DMS153 (cell line): ENCODE results near the gene KRTAP27-1.

Experiments
- DNase-seq: peaks from one replicate; lab custom pipeline; 2025; lab: John Stamatoyannopoulos, UW

KRTAP27-1 gene

DNA sequence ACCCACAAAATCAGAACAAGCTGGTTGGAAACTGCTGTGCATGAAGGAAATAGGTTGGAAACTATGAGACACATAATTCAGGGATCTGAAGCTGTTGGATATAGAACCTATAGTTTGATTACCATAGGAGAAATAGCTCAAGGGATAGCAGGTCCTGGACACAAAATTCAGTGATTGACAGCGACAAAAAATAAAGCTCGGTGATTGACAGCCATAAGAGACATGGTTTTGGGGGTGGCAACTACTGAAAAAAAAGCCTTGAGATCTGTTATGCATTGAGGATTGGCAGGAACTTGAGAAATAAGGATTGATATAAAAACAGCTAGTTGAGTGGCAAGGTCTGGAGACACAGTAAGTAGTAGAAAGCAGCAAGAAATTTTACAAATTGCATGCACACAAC lies 48.3 kb downstream of the KRTAP27-1 start, which contains the start of gene KRTAP25-1:
Gene KRTAP25-1, minus strand, starts transcription at position 300 of the 400 bp plus-strand sequence. Its CDS starts 24 bp downstream, at position 276.
- DNase-seq, result no peak
